ENCODE measurements around the gene OTUD5.

The OTUD5 gene

DNA sequence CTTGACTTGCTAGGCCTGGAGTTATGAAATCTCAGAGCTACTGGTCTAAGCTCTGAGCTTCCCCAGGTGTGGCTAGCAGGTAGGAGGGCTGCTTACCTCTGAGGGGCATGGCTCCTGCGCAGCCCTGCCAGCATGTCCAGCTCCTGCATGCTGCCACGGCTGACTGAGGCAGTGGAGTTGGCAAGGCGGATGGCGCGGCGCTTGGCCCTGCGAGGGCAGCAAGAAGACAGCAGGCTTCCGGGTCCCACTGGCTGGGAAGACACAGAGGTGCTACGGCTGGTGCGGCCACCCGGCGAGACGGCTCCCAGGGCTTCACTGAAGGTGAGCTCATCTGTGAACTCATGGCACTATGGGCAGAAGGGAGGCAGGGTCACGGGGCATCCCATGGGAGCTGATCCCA lies 8.6 kb upstream of the OTUD5 start:
- H3K4me3 ChIP-seq (ENCODE audit: low read depth, low read length) = no peak overlapping the region
- DNase-seq (ENCODE audit: low read depth) = no peak
- TF ChIP-seq, protein P1, sequence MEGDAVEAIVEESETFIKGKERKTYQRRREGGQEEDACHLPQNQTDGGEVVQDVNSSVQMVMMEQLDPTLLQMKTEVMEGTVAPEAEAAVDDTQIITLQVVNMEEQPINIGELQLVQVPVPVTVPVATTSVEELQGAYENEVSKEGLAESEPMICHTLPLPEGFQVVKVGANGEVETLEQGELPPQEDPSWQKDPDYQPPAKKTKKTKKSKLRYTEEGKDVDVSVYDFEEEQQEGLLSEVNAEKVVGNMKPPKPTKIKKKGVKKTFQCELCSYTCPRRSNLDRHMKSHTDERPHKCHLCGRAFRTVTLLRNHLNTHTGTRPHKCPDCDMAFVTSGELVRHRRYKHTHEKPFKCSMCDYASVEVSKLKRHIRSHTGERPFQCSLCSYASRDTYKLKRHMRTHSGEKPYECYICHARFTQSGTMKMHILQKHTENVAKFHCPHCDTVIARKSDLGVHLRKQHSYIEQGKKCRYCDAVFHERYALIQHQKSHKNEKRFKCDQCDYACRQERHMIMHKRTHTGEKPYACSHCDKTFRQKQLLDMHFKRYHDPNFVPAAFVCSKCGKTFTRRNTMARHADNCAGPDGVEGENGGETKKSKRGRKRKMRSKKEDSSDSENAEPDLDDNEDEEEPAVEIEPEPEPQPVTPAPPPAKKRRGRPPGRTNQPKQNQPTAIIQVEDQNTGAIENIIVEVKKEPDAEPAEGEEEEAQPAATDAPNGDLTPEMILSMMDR (IDR thresholded peaks at IDR 0.05; ENCODE audit: insufficient read depth, low read depth, low read length, missing control alignments) = no peak

DNA sequence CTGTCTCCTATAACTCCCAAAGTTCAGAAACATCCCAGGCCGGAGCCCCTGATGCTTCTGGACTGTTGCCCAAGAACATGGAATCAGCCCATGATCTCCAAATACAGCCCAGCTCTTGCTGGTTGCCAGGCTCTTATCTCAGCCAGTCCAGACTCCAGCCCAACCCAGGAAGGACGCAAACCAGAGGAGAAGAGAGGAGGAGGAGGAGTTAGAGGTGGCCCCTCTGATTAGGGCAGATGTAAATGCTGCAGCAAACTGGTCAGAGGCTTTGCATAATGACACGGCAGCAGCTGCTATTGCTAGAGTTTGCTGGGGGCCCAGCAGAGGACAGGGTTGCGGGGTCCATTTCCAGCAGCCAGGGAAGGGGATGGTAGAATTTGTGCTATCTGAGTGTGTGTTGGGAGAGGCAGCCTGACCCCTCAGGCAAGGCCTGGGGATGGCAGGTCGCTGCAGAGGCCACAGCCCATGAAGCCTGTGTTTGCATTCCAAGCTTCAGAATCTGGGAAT lies 4.2 kb upstream of the OTUD5 start:
- H3K4me3 ChIP-seq (ENCODE audit: low read depth, low read length) = no peak overlapping the region

DNA sequence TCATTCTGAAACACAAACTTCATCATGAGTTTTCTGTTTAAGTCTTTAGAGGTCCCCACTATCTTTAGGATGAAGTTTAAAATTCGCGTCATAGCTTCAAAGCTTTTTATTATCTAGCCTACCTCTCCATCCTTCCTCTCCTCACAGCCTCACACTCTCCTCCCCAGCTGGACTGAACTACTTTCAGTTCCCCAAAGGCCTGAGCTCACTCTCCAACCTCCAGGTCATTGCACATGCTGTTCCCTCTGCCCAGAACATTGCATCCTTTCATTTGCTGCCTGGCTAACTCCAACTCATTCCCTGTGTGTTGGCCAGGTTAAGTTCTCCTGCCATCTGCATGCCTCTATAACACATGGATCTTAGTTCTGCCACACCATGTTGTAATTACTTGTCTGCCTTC lies 2.9 kb upstream of the OTUD5 start:
- TF ChIP-seq, protein P1 (IDR thresholded peaks at IDR 0.05; ENCODE audit: insufficient read depth, low read depth, low read length, missing control alignments) = no peak
- H3K4me3 ChIP-seq (ENCODE audit: low read depth, low read length) = no peak overlapping the region
- DNase-seq (ENCODE audit: low read depth) = no peak

More for the DNA sequence above, 4.2 kb upstream of the OTUD5 start:
- TF ChIP-seq, protein P1 (IDR thresholded peaks at IDR 0.05; ENCODE audit: insufficient read depth, low read depth, low read length, missing control alignments) = no peak
- DNase-seq (ENCODE audit: low read depth) = no peak

DNA sequence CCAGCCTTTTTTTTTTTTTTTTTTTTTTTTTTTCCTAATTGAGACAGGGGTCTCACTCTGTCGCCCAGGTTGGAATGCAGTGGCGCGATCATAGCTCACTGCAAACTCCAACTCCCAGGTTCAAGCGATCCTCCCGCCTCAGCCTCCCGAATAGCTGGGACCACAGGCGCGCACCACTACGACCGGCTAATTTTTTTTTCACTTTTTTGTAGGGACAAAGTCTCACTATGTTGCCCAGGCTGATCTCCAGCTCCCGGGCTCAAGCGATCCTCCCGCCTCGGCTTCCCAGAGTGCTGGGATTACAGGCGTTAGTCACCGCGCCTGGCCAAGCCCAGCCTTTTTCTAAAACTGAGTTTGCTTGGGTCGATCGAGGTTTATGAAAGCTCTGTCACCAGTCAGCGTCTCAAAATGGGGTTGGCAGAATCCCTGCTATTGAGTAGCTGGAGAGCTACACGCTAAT lies 1.3 kb upstream of the OTUD5 start:
- TF ChIP-seq, protein P1 (IDR thresholded peaks at IDR 0.05; ENCODE audit: insufficient read depth, low read depth, low read length, missing control alignments) = no peak
- no peak for DNase-seq (ENCODE audit: low read depth)
- H3K4me3 ChIP-seq (ENCODE audit: low read depth, low read length) = peak overlapping the region; percentile 70

DNA sequence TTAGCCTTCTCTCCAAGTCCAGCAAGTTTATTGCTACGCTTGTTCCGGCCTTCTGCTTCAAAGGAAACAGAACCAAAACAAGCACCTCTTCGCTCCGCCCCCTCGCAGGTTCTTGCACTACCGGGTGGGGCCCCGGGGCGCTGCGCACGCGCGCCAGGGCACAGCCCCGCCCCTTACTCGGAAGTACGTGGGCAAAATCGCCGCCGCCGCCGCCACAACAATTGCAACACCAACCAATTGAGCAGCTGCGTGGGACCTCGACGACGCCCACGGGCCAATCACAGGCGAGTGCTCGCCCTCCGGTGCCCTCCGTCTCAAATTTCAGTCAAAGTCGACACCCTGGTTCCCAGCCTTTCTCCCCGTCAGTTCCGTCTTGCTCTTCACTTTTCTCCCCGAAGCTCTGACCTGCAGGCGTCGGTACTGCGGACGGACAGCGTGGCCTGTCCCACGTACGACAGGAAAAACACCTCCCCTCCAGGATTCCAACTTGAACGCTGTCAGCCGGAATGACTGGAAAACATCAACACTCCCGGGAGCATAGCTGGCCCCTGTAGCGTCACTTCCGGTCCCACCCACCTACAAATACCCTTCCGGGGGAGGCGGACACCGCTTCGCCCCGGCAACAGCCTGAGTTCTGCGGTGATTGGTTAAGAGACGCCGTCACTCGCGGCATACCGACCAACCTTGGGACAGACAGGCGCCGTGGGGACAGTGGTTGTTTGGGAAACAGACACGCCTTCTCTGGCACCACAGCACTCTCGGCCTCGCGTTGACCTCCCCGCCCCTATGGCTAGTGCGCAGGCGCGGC lies 624 bp upstream of the OTUD5 start:
- H3K4me3 ChIP-seq (ENCODE audit: low read depth, low read length) = peak overlapping the region; percentile 73
- TF ChIP-seq, protein P1 (IDR thresholded peaks at IDR 0.05; ENCODE audit: insufficient read depth, low read depth, low read length, missing control alignments) = no peak
- DNase-seq (ENCODE audit: low read depth) = peak; percentile 98

DNA sequence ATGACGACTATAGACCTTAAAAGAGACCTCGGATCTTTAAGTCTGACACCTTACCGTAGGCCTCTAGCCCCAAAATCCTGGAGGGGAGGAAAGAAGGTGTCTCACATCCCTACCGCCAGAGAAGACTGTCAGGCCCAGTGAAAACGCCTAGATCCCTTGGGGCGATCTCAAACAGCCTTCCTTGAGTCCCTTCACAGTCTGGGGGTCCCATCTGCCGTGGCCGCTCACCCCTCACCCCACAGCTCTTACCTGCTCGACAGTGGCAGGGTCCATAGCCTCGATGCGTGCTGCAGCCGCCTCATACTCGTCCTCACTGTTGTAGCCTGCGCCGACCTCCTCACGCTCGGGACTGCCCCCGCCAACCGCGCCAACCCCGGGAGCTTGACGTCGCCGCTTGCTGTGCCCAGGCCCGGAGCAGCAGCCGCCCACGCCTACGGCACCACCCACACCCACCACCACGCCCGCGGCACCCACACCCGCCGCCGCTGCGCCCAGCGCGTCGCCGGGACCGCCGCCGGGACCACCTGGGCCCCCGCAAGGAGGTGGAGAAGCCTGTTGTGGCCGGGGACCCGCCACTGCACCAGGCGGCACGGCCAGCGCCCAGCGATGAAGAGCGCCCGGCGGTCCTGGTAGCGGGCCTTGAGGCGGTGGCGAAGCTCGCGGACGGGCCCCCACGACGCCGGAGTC lies 536 bp downstream of the OTUD5 start:
- H3K4me3 ChIP-seq (ENCODE audit: low read depth, low read length) = peak overlapping the region; percentile 86
- TF ChIP-seq, protein P1 (IDR thresholded peaks at IDR 0.05; ENCODE audit: insufficient read depth, low read depth, low read length, missing control alignments) = no peak
- DNase-seq (ENCODE audit: low read depth) = no peak
